ENCODE data around the gene CNTNAP2. TPM values are rescaled to one million over a fixed set of nuclear protein-coding genes. Genes with fewer than 3 reads are reported as not detected.

CNTNAP2 gene
- total RNA-seq, 4 donors from 2014 or later: 0.29 to 0.88 (median 0.33) TPM; not detected in 1

DNA sequence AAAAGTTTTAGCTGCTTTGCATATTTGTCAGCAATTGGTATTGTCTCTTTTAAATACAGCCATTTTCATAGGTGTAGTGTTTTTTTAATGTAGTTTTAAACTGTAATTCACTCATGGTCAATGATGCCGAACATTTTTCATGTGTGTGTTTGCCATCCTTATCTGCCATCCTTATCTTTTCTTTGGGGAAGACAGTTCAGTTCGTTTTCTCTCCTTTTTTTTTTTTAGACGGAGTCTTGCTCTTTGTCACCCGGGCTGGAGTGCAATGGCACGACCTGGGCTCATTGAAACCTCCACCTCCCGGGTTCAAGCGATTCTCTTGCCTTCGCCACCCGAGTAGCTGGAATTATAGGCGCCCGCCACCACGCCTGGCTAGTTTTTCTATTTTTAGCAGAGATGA is 545.3 kb downstream of the CNTNAP2 start:
- WGBS, 2 donors: 76 to 80% methylated on average over 12 of the region's 12 CpGs
- no peaks in the 10 kb centered on the region for H3K9me3 ChIP-seq
- TF ChIP-seq, protein P1, sequence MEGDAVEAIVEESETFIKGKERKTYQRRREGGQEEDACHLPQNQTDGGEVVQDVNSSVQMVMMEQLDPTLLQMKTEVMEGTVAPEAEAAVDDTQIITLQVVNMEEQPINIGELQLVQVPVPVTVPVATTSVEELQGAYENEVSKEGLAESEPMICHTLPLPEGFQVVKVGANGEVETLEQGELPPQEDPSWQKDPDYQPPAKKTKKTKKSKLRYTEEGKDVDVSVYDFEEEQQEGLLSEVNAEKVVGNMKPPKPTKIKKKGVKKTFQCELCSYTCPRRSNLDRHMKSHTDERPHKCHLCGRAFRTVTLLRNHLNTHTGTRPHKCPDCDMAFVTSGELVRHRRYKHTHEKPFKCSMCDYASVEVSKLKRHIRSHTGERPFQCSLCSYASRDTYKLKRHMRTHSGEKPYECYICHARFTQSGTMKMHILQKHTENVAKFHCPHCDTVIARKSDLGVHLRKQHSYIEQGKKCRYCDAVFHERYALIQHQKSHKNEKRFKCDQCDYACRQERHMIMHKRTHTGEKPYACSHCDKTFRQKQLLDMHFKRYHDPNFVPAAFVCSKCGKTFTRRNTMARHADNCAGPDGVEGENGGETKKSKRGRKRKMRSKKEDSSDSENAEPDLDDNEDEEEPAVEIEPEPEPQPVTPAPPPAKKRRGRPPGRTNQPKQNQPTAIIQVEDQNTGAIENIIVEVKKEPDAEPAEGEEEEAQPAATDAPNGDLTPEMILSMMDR (IDR thresholded peaks at IDR 0.05): no peak
- TF ChIP-seq POLR2A (IDR thresholded peaks at IDR 0.05): no peak
- no peak overlapping the region for H3K27ac ChIP-seq
- H3K36me3 ChIP-seq: no peaks in the 10 kb centered on the region
- H3K4me1 ChIP-seq: no peaks in the 10 kb centered on the region
- intact Hi-C loops (cut with DNase I): no loop called here
- H3K27me3 ChIP-seq: no peaks in the 10 kb centered on the region
- no peak for DNase-seq
- no peak overlapping the region for H3K4me3 ChIP-seq (replicated peaks in 1 of 3)

- TF ChIP-seq POLR2A (IDR thresholded peaks at IDR 0.05): no peak
- TF ChIP-seq, protein P1 (IDR thresholded peaks at IDR 0.05): no peak
- no peaks in the 10 kb centered on the region for H3K27me3 ChIP-seq
- DNase-seq: no peak
- H3K4me1 ChIP-seq: no peaks in the 10 kb centered on the region
- H3K9me3 ChIP-seq: no peaks in the 10 kb centered on the region
- no peak overlapping the region for H3K27ac ChIP-seq
- intact Hi-C loops (cut with DNase I): no loop called here
- no peak overlapping the region for H3K4me3 ChIP-seq (replicated peaks in 1 of 3)
- WGBS, 2 donors: 95 to 96% methylated on average over 12 of the region's 12 CpGs
- no peaks in the 10 kb centered on the region for H3K36me3 ChIP-seq
These were observed 548.4 kb downstream of the CNTNAP2 start for GRCh38 chr7:146665023-146665422.

GRCh38 chr7:146670532-146670931 is 553.9 kb downstream of the CNTNAP2 start:
- intact Hi-C loops (cut with DNase I): no loop called here
- no peak for DNase-seq

DNA sequence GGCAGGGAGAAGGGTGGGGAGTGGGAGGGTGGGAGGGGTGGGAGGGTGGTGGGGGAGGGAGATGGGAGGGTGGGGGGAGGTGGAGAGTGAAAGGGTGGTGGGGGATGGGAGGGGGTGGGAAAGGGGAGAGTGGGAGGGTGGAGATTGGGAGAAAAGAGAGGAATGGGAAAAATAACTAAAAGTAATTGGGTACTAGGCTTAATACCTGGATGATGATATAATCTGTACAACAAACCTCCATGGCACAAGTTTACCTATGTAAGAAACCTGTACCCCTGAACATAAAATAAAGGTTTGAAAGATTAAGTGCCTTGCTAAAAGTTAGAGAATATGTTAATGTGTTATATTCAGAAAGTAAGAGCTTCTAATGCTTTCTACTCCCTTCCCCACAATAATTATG is 564.9 kb downstream of the CNTNAP2 start:
- H3K4me1 ChIP-seq: no peaks in the 10 kb centered on the region
- no peak for DNase-seq

More at GRCh38 chr7:146670532-146670931, 553.9 kb downstream of the CNTNAP2 start:
- no peaks in the 10 kb centered on the region for H3K4me1 ChIP-seq
- H3K4me3 ChIP-seq (replicated peaks in 1 of 3): no peak overlapping the region
- H3K9me3 ChIP-seq: no peaks in the 10 kb centered on the region
- H3K27ac ChIP-seq: no peak overlapping the region
- no peaks in the 10 kb centered on the region for H3K36me3 ChIP-seq
- 94 to 95% methylated on average over 2 of the region's 2 CpGs for WGBS, 2 donors
- TF ChIP-seq, protein P1 (IDR thresholded peaks at IDR 0.05): no peak
- TF ChIP-seq POLR2A (IDR thresholded peaks at IDR 0.05): no peak
- no peaks in the 10 kb centered on the region for H3K27me3 ChIP-seq

GRCh38 chr7:146683439-146683838 is 566.8 kb downstream of the CNTNAP2 start:
- TF ChIP-seq, protein P1 (IDR thresholded peaks at IDR 0.05): no peak
- TF ChIP-seq POLR2A (IDR thresholded peaks at IDR 0.05): no peak
- Histone ChIP-seq H3K27me3 (no peaks in the 10 kb centered on the region), H3K27ac (no peak overlapping the region), H3K4me3 (replicated peaks in 1 of 3) (no peak overlapping the region), H3K9me3 (no peaks in the 10 kb centered on the region), H3K4me1 (no peaks in the 10 kb centered on the region), H3K36me3 (no peaks in the 10 kb centered on the region)
- intact Hi-C loops (cut with DNase I): no loop called here
- DNase-seq: no peak
- 80 to 86% methylated on average over 1 of the region's 1 CpG for WGBS, 2 donors

More for the DNA sequence above, 564.9 kb downstream of the CNTNAP2 start:
- Histone ChIP-seq H3K36me3 (no peaks in the 10 kb centered on the region), H3K27ac (no peak overlapping the region), H3K9me3 (no peaks in the 10 kb centered on the region), H3K4me3 (replicated peaks in 1 of 3) (no peak overlapping the region), H3K27me3 (no peaks in the 10 kb centered on the region)
- TF ChIP-seq POLR2A (IDR thresholded peaks at IDR 0.05): no peak
- TF ChIP-seq, protein P1 (IDR thresholded peaks at IDR 0.05): no peak
- intact Hi-C loops (cut with DNase I): no loop called here
